ENCODE results near the gene WDR31.
"Not testable (repeated sequence)": the region's sequence is repeated elsewhere in the genome, so short reads cannot be mapped to it uniquely, and the experiment has no call there.

WDR31 gene

GRCh38 chr9:113368982-113369854, 29.1 kb upstream of the WDR31 start:
- in situ Hi-C loops (cut with MboI; ENCODE audit: low sequenced_read_pairs), result no loop called here

- in situ Hi-C loops (cut with MboI; ENCODE audit: low sequenced_read_pairs), result no loop called here
These were observed 28.4 kb upstream of the WDR31 start for GRCh38 chr9:113368348-113368981.

GRCh38 chr9:113365652-113366051, 25.6 kb upstream of the WDR31 start:
- in situ Hi-C loops (cut with MboI; ENCODE audit: low sequenced_read_pairs), result not testable (repeated sequence)

- in situ Hi-C loops (cut with MboI; ENCODE audit: low sequenced_read_pairs), result no loop called here
These were observed 24.9 kb upstream of the WDR31 start for GRCh38 chr9:113364951-113365350.

GRCh38 chr9:113363336-113363735, 23.3 kb upstream of the WDR31 start:
- in situ Hi-C loops (cut with MboI; ENCODE audit: low sequenced_read_pairs), result no loop called here

GRCh38 chr9:113361304-113362018, 21.4 kb upstream of the WDR31 start:
- in situ Hi-C loops (cut with MboI; ENCODE audit: low sequenced_read_pairs), result no loop called here

GRCh38 chr9:113360242-113360842, 20.3 kb upstream of the WDR31 start:
- in situ Hi-C loops (cut with MboI; ENCODE audit: low sequenced_read_pairs), result no loop called here

GRCh38 chr9:113359385-113359784, 19.3 kb upstream of the WDR31 start:
- in situ Hi-C loops (cut with MboI; ENCODE audit: low sequenced_read_pairs), result no loop called here

GRCh38 chr9:113356686-113357292, 16.7 kb upstream of the WDR31 start:
- in situ Hi-C loops (cut with MboI; ENCODE audit: low sequenced_read_pairs), result no loop called here

- in situ Hi-C loops (cut with MboI; ENCODE audit: low sequenced_read_pairs), result no loop called here
These were observed 15.0 kb upstream of the WDR31 start for GRCh38 chr9:113355040-113355596.

GRCh38 chr9:113352411-113352810, 12.3 kb upstream of the WDR31 start:
- in situ Hi-C loops (cut with MboI; ENCODE audit: low sequenced_read_pairs), result no loop called here

- in situ Hi-C loops (cut with MboI; ENCODE audit: low sequenced_read_pairs), result no loop called here
These were observed 11.9 kb upstream of the WDR31 start for GRCh38 chr9:113352006-113352405.

- in situ Hi-C loops (cut with MboI; ENCODE audit: low sequenced_read_pairs), result no loop called here
These were observed 10.9 kb upstream of the WDR31 start for GRCh38 chr9:113350937-113351336.

GRCh38 chr9:113350107-113350661, 10.1 kb upstream of the WDR31 start:
- in situ Hi-C loops (cut with MboI; ENCODE audit: low sequenced_read_pairs), result no loop called here

- in situ Hi-C loops (cut with MboI; ENCODE audit: low sequenced_read_pairs), result no loop called here
These were observed 9.5 kb upstream of the WDR31 start, which contains the start of gene BSPRY for GRCh38 chr9:113349445-113350094. Gene BSPRY, plus strand, starts transcription at chr9:113349541. Its CDS starts 39 bp downstream, at chr9:113349580.

GRCh38 chr9:113349066-113349444, 9.0 kb upstream of the WDR31 start:
- in situ Hi-C loops (cut with MboI; ENCODE audit: low sequenced_read_pairs), result no loop called here

- in situ Hi-C loops (cut with MboI; ENCODE audit: low sequenced_read_pairs), result no loop called here
These were observed 8.4 kb upstream of the WDR31 start for GRCh38 chr9:113348437-113348836.

- in situ Hi-C loops (cut with MboI; ENCODE audit: low sequenced_read_pairs), result no loop called here
These were observed 5.6 kb upstream of the WDR31 start for GRCh38 chr9:113345671-113346070.

- in situ Hi-C loops (cut with MboI; ENCODE audit: low sequenced_read_pairs), result no loop called here
These were observed 5.1 kb upstream of the WDR31 start for GRCh38 chr9:113345190-113345589.
